ENCODE results near the gene PTGES3. TPM values are rescaled to one million over a fixed set of nuclear protein-coding genes. Genes with fewer than 3 reads are reported as not detected.

The PTGES3 gene
- total RNA-seq, 1 experiment from 2014 or later, result 394 TPM

DNA sequence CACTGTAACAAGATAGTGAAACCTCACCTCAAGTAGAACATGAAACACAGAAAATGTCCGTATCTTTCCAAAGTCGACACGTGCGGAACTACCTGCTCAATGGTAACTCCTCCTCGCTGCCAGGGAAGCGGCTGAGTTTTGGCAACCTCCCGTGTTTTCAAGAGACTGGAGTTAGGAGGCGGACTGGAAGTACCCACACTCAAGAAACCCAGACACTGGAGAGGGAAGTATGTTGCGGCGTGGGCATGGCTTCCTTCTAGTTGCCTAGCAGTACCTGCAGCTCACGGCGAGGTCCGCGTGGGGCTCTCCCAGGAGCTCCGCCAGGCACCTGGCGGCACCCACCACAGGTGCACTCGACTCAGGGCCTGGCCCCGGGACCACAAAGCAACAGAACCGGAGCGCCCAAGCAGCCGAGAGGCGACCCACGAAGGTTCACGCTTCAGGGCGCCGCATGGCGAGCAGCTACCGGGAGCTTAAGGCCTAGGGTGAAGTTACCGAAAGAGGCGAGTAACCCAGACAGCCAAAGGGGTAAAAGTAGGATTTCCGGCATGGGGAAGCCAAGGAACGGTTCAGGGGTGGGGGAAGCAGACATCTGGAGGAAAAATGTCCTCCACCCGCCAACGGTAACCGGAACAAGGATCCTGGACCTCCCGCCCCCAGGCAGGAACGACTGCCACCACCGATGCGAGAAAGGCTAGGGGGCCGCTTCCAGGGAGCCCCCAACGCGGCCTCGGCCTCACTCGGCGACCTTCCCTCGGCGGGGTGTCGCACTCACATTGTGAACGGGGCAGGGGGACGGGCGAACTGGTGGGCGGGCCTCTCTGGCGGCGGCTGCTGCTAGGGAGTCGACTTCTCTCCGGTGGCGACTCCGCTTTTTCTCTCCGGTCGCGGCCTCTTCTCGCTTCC lies 608 bp downstream of the PTGES3 start:
- POLR2A ChIA-PET, result interaction anchor here (0.6 to 3.2 kb wide), 10 partner anchors 11 to 59 kb away, joined by 3 to 15 read pairs (median 5); partner anchors contain the start of genes ATP5F1B and NACA
- Mint-ChIP-seq H3K9me3 (no peaks in the 10 kb centered on the region), H3K27ac (peak overlapping the region; percentile 98), H3K27me3 (ENCODE audit: low read depth) (no peaks in the 10 kb centered on the region; the same call in 1 of the 2 replicates), H3K36me3 (peaks cover 29% of the 10 kb centered on the region), H3K4me3 (peak overlapping the region; percentile 99), H3K4me1 (peaks cover 17% of the 10 kb centered on the region)
- ATAC-seq, result peak; percentile 9
- DNase-seq (ENCODE audit: low spot score), result peak; percentile 31
- CTCF ChIA-PET, result interaction anchor here (0.7 to 3.9 kb wide), 7 partner anchors 30 to 382 kb away, joined by 3 to 27 read pairs (median 5); partner anchors contain the start of gene BAZ2A
- TF ChIP-seq ELF4 (CRISPR knock-in tag; IDR thresholded peaks at IDR 0.05; ENCODE audit: low read depth), result 0 out of 2 replicates have a peak, but pooled peaks have one; percentile 74
- no peak for TF ChIP-seq ZNF317 (CRISPR knock-in tag; IDR thresholded peaks at IDR 0.05; ENCODE audit: borderline replicate concordance, low read depth)
- TF ChIP-seq, protein P1, sequence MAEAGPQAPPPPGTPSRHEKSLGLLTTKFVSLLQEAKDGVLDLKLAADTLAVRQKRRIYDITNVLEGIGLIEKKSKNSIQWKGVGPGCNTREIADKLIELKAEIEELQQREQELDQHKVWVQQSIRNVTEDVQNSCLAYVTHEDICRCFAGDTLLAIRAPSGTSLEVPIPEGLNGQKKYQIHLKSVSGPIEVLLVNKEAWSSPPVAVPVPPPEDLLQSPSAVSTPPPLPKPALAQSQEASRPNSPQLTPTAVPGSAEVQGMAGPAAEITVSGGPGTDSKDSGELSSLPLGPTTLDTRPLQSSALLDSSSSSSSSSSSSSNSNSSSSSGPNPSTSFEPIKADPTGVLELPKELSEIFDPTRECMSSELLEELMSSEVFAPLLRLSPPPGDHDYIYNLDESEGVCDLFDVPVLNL (CRISPR knock-in tag; IDR thresholded peaks at IDR 0.05; ENCODE audit: borderline replicate concordance, low read depth), result peak; percentile 27; the same call in 1 of the 2 replicates
- peak; percentile 32; the same call in 1 of the 2 replicates for TF ChIP-seq NFYB (CRISPR knock-in tag; conservative IDR thresholded peaks at IDR 0.05; ENCODE audit: low read depth)
- TF ChIP-seq ZNF232 (CRISPR knock-in tag; IDR thresholded peaks at IDR 0.05), result no peak; the same call in 1 of the 2 replicates
- TF ChIP-seq, protein P2, sequence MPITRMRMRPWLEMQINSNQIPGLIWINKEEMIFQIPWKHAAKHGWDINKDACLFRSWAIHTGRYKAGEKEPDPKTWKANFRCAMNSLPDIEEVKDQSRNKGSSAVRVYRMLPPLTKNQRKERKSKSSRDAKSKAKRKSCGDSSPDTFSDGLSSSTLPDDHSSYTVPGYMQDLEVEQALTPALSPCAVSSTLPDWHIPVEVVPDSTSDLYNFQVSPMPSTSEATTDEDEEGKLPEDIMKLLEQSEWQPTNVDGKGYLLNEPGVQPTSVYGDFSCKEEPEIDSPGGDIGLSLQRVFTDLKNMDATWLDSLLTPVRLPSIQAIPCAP (CRISPR knock-in tag; IDR thresholded peaks at IDR 0.05), result 0 out of 2 replicates have a peak, but pooled peaks have one; percentile 51
- TF ChIP-seq, protein P3, sequence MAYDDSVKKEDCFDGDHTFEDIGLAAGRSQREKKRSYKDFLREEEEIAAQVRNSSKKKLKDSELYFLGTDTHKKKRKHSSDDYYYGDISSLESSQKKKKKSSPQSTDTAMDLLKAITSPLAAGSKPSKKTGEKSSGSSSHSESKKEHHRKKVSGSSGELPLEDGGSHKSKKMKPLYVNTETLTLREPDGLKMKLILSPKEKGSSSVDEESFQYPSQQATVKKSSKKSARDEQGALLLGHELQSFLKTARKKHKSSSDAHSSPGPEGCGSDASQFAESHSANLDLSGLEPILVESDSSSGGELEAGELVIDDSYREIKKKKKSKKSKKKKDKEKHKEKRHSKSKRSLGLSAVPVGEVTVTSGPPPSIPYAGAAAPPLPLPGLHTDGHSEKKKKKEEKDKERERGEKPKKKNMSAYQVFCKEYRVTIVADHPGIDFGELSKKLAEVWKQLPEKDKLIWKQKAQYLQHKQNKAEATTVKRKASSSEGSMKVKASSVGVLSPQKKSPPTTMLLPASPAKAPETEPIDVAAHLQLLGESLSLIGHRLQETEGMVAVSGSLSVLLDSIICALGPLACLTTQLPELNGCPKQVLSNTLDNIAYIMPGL (CRISPR knock-in tag; IDR thresholded peaks at IDR 0.05), result peak; percentile 90; the same call in 1 of the 2 replicates
- TF ChIP-seq SOX15 (CRISPR knock-in tag; IDR thresholded peaks at IDR 0.05), result no peak
- TF ChIP-seq JUN (CRISPR knock-in tag; IDR thresholded peaks at IDR 0.05), result peak; percentile 88; the same call in 1 of the 2 replicates
- TF ChIP-seq ZNF416 (CRISPR knock-in tag; IDR thresholded peaks at IDR 0.05), result no peak
- no peak for TF ChIP-seq TEAD4 (CRISPR knock-in tag; IDR thresholded peaks at IDR 0.05)
- TF ChIP-seq, protein P4, sequence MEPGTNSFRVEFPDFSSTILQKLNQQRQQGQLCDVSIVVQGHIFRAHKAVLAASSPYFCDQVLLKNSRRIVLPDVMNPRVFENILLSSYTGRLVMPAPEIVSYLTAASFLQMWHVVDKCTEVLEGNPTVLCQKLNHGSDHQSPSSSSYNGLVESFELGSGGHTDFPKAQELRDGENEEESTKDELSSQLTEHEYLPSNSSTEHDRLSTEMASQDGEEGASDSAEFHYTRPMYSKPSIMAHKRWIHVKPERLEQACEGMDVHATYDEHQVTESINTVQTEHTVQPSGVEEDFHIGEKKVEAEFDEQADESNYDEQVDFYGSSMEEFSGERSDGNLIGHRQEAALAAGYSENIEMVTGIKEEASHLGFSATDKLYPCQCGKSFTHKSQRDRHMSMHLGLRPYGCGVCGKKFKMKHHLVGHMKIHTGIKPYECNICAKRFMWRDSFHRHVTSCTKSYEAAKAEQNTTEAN (CRISPR knock-in tag; IDR thresholded peaks at IDR 0.05), result peak; percentile 75; the same call in 1 of the 2 replicates
- no peak for TF ChIP-seq OVOL2 (CRISPR knock-in tag; IDR thresholded peaks at IDR 0.05; ENCODE audit: borderline replicate concordance)
- TF ChIP-seq ESRRA (CRISPR knock-in tag; IDR thresholded peaks at IDR 0.05; ENCODE audit: borderline replicate concordance), result no peak
- TF ChIP-seq, protein P5, sequence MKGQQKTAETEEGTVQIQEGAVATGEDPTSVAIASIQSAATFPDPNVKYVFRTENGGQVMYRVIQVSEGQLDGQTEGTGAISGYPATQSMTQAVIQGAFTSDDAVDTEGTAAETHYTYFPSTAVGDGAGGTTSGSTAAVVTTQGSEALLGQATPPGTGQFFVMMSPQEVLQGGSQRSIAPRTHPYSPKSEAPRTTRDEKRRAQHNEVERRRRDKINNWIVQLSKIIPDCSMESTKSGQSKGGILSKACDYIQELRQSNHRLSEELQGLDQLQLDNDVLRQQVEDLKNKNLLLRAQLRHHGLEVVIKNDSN (CRISPR knock-in tag; IDR thresholded peaks at IDR 0.05), result peak; percentile 51; the same call in 1 of the 2 replicates
- no peak for TF ChIP-seq ZNF423 (CRISPR knock-in tag; IDR thresholded peaks at IDR 0.05)
- TF ChIP-seq TCF7 (CRISPR knock-in tag; IDR thresholded peaks at IDR 0.05; ENCODE audit: low read depth), result peak; percentile 50; the same call in 1 of the 2 replicates
- TF ChIP-seq SP1 (CRISPR knock-in tag; conservative IDR thresholded peaks at IDR 0.05), result no peak; the same call in 1 of the 2 replicates
- TF ChIP-seq, protein P6, sequence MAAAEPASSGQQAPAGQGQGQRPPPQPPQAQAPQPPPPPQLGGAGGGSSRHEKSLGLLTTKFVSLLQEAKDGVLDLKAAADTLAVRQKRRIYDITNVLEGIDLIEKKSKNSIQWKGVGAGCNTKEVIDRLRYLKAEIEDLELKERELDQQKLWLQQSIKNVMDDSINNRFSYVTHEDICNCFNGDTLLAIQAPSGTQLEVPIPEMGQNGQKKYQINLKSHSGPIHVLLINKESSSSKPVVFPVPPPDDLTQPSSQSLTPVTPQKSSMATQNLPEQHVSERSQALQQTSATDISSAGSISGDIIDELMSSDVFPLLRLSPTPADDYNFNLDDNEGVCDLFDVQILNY (CRISPR knock-in tag; IDR thresholded peaks at IDR 0.05), result no peak
- TF ChIP-seq GTF2I (CRISPR knock-in tag; conservative IDR thresholded peaks at IDR 0.05), result no peak
- TF ChIP-seq ETV6 (CRISPR knock-in tag; IDR thresholded peaks at IDR 0.05), result no peak
- 0 out of 2 replicates have a peak, but pooled peaks have one; percentile 38 for TF ChIP-seq ZNF263 (CRISPR knock-in tag; IDR thresholded peaks at IDR 0.05; ENCODE audit: low read depth)
- TF ChIP-seq ZNF671 (CRISPR knock-in tag; IDR thresholded peaks at IDR 0.05), result no peak
- TF ChIP-seq HMGA2 (CRISPR knock-in tag; IDR thresholded peaks at IDR 0.05), result peak; percentile 26; the same call in 1 of the 2 replicates
- TF ChIP-seq, protein P7, sequence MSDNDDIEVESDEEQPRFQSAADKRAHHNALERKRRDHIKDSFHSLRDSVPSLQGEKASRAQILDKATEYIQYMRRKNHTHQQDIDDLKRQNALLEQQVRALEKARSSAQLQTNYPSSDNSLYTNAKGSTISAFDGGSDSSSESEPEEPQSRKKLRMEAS (CRISPR knock-in tag; IDR thresholded peaks at IDR 0.05), result no peak
- 0 out of 2 replicates have a peak, but pooled peaks have one; percentile 61 for TF ChIP-seq ZNF219 (CRISPR knock-in tag; IDR thresholded peaks at IDR 0.05; ENCODE audit: borderline replicate concordance)
- TF ChIP-seq GABPB1 (CRISPR knock-in tag; IDR thresholded peaks at IDR 0.05), result no peak
- no peak for TF ChIP-seq RELA (CRISPR knock-in tag; IDR thresholded peaks at IDR 0.05; ENCODE audit: borderline replicate concordance)
- 0 out of 2 replicates have a peak, but pooled peaks have one; percentile 28 for TF ChIP-seq FOXP1 (CRISPR knock-in tag; IDR thresholded peaks at IDR 0.05; ENCODE audit: borderline replicate concordance)
- no peak for TF ChIP-seq ZNF138 (CRISPR knock-in tag; conservative IDR thresholded peaks at IDR 0.05)
